GM19463 (cell line): ENCODE measurements around the gene WDR11.
"Not testable (repeated sequence)": the region's sequence is repeated elsewhere in the genome, so short reads cannot be mapped to it uniquely, and the experiment has no call there.

Experiments used
- ATAC-seq: cut with Tn5 transposase; IDR thresholded peaks from one replicate; pipeline ENCODE4 v1.9.1; 2021; ENCODE audit warnings: mild to moderate bottlenecking, moderate library complexity; ENCODE audit not compliant: unreplicated experiment

The WDR11 gene

GRCh38 chr10:120854388-120854787, 3.2 kb downstream of the WDR11 start:
- no peak for ATAC-seq

DNA sequence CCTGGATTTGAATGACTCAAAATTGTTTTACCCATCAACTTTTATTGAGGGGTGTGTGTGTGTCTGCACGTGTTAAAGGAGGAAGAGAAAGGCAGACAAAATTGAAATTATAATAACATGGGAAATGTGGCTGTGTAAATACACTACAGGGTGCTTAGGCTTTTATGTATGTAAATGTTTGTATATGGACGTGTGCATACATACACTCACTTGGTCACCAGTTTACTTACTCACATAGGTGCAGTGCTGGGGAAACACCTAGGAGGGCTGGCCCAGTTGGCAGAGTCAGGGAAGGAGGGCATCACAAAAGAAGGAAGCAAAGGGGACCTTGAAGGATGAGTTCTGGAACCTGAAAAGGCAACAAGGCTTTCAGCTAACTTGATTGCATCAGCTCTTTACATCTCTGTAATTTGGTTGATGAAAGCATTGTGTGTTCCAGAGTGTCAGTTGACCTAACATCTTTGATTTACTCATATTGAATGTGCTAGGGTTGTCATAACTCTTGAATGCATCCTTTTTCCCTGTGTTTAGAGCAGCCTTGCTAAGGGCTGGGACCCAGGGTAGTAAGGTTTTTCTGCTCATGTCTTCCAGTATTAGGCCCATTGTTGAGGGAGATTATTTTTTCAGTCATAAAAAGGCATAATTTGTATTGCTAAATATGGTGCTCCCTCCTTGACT, 10.2 kb downstream of the WDR11 start:
- ATAC-seq = no peak

DNA sequence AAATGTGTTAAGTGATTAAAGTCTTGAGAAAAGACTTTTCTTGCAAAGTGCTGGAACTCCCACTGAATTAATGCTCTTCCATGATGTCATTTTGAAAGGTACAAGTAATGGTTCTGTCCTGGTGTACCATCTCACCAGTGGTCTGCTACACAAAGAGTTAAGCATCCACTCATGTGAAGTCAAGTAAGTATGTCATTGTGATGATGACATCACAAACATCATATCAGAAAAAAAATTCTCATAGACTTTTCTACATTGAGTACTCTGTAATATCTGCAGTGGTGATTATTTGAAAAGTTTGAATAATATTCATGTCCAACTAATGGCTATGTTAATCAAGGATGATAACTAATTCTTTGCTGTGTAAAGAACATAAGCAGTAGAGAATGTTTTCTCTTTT, 22.6 kb downstream of the WDR11 start:
- no peak for ATAC-seq

DNA sequence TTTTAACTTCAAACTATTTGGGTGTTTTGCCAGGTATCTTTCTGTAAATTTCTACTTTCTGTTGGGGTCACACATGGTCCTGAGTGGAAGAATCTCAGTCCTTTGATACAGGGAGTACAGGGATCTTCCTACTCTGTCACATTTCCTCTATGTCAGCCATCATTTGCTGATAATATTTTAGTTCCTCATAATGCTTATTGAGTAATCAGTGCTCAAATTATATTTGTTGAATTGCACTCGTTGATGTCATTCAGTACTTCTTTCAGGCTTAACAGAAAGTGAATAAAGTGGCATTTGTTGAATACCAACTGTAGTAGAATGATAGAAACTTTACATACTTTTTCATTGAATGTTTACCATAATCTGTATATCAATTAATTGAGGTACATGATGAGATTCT, 31.9 kb downstream of the WDR11 start:
- ATAC-seq = no peak

DNA sequence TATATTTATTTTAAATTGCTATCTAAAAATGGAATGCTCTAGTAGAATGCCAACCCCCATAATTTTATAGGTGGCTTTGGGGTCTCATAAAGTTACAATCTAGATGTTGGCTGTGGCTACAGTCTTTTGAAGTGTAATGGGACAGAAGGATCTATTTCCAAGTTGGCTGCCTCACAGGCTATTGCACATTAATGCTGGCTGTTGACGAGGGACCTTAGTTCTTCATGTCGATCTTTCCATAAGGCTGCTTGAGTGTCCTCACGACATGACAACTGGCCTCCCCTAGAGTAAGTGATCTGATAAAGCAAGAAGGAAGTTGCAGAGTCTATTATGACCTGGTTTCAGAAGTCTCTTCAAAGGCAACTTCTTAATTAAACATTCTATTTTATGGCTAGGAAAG, 36.3 kb downstream of the WDR11 start:
- no peak for ATAC-seq

- no peak for ATAC-seq
Measured at GRCh38 chr10:120891365-120891764, 40.2 kb downstream of the WDR11 start.

DNA sequence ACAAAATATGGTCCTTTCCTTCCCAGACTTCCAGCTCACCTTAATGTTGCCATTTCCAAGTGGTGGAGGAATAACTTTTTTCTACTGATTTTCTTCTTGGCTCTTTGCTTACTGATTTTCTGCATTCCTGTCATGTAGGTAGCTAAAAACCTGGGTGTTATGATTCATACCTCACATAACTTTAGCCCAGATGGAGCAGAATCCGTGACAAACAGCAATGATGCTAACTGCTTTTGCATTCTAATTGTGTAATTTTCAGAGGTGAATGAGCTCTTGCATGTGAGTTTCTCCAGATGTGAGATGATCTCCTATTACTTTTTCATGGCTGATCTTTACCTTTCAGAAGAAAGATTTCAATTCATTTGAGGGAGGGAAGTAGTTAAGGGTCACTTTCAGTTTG, 43.4 kb downstream of the WDR11 start:
- no peak for ATAC-seq

DNA sequence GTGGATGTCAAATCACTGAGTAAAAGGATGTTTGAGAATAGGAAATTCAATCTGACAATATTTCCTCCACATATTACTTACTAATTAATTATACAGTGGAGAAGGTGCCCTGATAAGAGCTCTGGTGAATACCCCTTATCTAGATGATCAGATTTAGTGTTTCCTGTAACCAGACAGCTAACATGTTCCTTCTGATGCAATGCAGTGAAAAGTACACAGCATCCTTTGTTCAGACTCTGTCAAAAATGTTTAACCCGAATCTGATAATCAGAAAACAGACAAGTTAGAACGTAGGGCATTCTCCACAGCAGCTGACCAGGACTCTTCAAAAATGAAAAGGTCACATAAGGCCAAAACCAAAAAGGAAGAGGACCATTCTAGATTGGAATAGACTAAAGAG, 46.2 kb downstream of the WDR11 start:
- no peak for ATAC-seq

DNA sequence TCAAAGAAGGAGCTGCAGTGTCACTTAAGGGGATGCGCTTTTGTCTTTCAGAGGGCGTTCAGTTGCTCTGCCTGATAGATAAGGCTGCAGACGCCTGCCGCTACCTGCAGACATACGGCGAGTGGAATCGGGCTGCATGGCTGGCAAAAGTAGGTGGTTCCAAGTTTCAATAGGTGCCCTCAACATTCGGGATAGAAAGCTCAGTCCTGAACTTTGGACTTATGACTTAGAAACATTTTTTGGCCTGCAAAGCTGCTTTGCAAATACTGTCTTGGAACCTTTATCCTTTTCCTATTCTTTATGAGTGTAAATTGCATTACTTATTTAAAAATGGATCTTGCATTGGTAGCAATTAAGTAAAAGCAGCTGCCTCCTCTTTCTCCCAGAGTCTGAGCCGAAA, 54.1 kb downstream of the WDR11 start:
- no peak for ATAC-seq

DNA sequence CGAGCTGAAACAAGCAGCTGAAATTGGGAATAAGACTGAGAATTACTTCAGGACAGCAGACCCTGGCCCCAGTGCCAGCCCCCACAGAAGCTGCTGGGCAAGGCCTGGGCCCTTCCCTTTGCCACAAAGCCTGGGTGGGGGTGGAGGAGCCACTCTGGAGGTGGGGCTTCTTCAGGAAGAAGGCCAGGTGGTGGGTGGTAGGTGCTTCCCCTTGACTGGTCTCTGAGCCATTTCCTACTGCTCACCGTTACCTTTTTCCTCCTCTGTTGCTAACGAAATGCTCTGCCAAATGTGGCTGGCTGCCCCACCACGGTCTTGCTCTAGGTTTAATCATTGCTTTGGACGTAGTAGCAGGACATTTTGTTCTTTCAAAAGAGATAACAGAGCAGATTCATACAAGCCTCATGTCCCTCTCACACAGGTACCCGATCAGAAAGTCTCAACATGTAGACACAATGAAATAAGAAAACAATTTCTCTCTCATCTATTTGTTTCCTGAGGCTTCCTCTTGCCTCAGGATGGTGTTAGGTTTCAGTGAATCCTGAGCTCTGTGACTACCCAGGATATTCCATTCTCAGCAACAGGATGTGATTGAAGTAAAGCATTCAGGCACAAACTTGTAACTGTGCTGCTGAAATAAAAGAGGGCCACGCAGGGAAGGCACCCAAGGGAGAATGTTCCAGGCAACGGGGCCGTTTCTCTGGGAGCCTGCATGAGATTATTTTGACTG, 66.5 kb downstream of the WDR11 start:
- no peak for ATAC-seq

- not testable (repeated sequence) for ATAC-seq
Measured at GRCh38 chr10:120923886-120924285, 72.7 kb downstream of the WDR11 start.

GRCh38 chr10:120926611-120927010, 75.4 kb downstream of the WDR11 start:
- no peak for ATAC-seq

DNA sequence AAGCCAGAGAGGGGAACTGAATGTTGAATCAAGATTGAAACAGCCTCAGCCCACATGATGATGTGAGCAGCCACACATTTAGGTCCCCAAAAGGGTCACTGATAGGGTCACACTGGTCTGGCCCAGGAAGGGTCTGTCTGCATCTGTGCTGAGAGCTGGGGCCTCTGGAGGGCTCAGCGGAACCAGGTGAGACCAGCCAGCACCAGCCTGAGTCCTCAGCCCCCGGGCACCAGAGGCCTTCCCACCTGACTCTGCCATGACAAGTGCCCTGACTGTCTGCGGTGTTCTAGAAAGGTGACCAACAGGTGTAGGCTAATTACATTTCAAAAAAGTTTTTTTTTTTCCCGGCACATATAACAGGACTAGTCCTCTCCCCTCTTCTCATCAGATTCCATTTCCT, 76.2 kb downstream of the WDR11 start:
- no peak for ATAC-seq

- no peak for ATAC-seq
Measured at GRCh38 chr10:120929166-120929565, 78.0 kb downstream of the WDR11 start.

DNA sequence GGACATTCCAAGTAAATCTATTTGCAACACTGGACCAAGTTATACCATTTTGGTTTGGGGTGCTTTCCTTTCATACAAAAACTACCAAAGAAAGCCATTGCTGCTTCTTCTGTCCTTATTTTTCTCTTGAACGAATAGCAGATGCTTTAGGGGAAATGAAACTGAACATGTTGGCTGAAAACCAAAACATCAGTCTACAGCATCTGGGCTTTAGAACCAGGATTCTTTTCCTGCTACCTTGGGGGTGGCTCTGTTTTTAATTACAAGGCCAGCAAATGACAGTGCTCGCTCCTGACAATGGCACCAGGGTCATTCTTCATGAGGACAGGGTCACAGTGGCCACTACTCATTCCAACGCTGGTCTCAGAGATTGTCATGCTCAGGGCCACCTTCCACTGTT, 80.3 kb downstream of the WDR11 start:
- no peak for ATAC-seq

GRCh38 chr10:120931999-120932398, 80.8 kb downstream of the WDR11 start:
- ATAC-seq = no peak

GRCh38 chr10:120938822-120939221, 87.7 kb downstream of the WDR11 start:
- ATAC-seq = no peak

DNA sequence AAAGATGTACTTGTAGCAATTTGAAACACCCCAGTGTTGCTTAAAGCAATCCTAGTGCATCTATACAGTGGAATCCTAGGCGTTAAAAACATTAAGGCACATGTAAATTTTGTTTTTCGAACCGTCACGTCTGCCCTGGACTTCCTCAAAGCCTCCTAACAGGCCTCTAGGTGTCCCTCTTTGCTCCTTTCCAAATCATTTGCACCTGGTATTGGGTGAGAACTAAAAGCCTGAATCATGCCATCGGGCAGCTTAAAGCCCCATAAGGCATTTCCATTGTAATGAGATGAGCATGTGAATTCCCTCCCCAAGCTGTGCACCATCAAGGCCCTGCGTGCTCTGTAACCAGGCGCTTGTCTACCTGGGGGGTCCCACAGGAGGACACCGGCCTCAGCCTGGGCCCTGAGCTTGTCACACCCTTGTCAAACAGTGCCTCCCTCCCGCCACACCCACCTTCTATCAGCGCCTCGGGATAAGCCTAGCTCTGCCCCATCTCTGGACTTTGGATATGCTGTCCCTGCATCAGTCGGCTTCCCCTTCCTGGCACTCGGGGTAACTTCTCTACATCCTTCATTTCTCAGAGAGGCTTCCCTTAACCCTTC, 89.2 kb downstream of the WDR11 start:
- ATAC-seq = no peak

DNA sequence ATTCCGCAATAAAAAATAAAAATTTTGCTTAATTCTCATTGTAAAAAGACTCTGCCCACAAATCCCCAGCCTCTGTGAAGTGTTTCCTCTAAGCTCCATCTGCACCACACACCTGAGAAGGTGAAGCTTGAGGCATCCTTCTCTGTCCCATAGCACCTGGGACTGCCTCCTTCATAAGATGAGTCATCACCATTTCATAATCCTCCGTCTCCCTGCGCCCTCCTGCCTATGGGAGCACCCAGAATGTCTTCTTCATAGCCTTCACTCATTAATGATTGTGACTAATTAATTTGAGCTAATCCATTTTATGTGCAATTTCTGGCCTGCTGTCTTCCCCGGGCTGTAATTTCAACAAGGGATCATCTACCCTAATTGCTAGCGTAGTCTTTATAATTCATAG, 90.3 kb downstream of the WDR11 start:
- no peak for ATAC-seq

DNA sequence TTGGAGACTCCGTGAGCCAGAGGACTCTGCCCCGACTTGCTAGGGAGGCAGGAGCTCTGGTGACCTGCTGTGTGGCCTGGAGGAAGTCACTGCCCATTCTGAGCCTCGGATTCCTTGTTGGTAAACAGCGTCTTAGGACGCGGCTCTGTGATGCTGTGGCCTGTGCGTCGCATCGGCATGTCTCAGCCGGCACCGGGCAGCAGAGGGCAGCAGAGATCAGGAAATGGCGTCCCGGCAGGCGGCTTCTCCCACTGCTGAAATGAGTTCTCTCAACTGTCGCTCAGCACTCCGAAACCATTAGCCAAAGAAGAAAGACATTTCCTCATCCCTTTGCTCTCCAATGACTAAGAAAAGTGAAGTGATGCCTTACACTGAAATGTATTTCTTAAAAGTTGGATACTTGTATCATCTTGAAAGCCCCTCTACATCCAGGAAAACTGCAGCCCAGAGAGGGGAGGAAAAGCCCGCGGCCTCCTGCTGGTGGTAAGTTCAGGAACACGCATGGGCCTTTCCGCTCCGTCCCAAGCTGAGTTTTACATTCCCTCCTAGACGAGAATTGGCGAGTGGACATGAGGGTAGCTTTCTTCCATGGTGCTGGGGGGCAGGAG, 91.7 kb downstream of the WDR11 start:
- ATAC-seq = peak; percentile 91

- no peak for ATAC-seq
Measured at GRCh38 chr10:120943542-120943941, 92.4 kb downstream of the WDR11 start.

DNA sequence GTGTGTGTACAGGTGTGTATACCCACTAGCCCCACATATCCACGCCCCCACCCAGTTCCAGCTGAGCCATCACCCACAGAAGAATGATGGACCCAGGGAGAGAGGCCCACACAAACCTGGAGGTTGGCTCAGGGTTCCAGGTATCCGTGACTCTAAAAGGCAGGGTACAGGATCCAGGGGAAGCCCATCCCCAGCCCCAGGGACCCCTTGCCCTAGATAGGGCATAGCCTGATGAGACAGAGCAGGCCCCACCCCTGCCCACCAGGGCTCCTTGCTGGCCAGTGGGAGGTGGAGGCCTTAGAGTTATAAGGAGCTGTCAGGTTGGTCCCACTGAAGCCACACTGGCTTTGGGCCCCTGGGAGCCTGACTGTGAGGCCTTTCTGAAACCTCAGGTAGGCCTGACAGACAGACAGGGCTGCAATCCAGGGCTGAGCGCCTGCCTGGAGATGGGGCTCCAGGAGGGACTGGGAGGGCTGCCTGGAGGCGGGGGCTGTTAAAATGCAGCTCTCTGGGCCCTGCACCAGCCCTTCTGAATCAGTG, 93.5 kb downstream of the WDR11 start:
- ATAC-seq = no peak
